Activated T-cell treated with anti-CD3 and anti-CD28 coated beads, Interleukin-2, amount 50 U/mL, for 72 hours (primary cell): ENCODE data around the gene SCGB1D4. TPM values are rescaled to one million over a fixed set of nuclear protein-coding genes. Genes with fewer than 3 reads are reported as not detected.
A peak's percentile ranks its signal among the peaks of the same experiment; 100 is the strongest.
"Not testable (repeated sequence)": the region's sequence is repeated elsewhere in the genome, so short reads cannot be mapped to it uniquely, and the experiment has no call there.

Source experiments
- ATAC-seq, 2 donors: fragments of 150-1000 bp; cut with Tn5 transposase; replicated peaks in 1 of 2; 2 replicates each; pipeline ENCODE4 v1.10.0; 2021; ENCODE audit warnings: moderate library complexity in 2 of 2, mild to moderate bottlenecking in 1 of 2
- DNase-seq, 2 donors: peaks; one replicate each; pipeline ENCODE4 v3.0.0; 2021 to 2022; ENCODE audit warnings: mixed read lengths in 1 of 2
- H3K27ac Mint-ChIP-seq: one replicate; pipeline ENCODE4 v1.8.0; 2022; ENCODE audit warnings: mild to moderate bottlenecking, moderate library complexity, mixed read lengths
- H3K27me3 Mint-ChIP-seq: one replicate; pipeline ENCODE4 v1.8.0; 2022; ENCODE audit warnings: low read depth, mixed read lengths
- H3K36me3 Mint-ChIP-seq, 2 donors: one replicate each; pipeline ENCODE4 v1.8.0; 2022; ENCODE audit warnings: mixed read lengths in 2 of 2, mild to moderate bottlenecking in 1 of 2; ENCODE audit not compliant: insufficient read depth in 2 of 2
- H3K4me1 Mint-ChIP-seq: one replicate; pipeline ENCODE4 v1.8.0; 2022; ENCODE audit warnings: low read depth, mixed read lengths
- H3K4me3 Mint-ChIP-seq, 2 donors: one replicate each; pipeline ENCODE4 v1.8.0; 2022; ENCODE audit warnings: mild to moderate bottlenecking in 2 of 2, mixed read lengths in 2 of 2, moderate library complexity in 2 of 2
- H3K9me3 Mint-ChIP-seq, 2 donors: one replicate each; pipeline ENCODE4 v1.8.0; 2022; ENCODE audit warnings: mixed read lengths in 2 of 2
- total RNA-seq, 2 donors: library from RNA; stranded (reverse); gene quantifications; one replicate each; pipeline ENCODE4 v1.2.3, GENCODE V29; 2022

The SCGB1D4 gene
- total RNA-seq, 2 donors from 2014 or later: not detected

DNA sequence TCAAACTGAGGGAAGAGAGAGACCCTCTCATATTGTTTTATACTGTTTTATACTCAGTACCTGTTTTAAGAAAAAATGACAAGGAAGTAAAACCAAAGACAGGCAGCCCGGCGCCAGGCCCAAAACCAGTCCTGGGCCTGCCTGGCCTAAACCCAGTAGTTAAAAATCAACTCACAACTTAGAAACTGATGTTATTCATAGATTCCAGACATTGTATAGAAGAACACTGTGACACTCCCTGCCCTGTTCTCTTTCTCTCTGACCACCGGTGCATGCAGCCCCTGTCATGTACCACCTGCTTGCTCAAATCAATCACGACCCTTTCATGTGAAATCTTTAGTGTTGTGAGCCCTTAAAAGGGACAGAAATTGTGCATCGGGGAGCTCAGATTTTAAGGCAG lies 26.9 kb upstream of the SCGB1D4 start:
- not testable (repeated sequence) for DNase-seq, H3K27ac Mint-ChIP-seq, ATAC-seq, H3K4me1 Mint-ChIP-seq, H3K4me3 Mint-ChIP-seq, H3K9me3 Mint-ChIP-seq, H3K36me3 Mint-ChIP-seq
- H3K27me3 Mint-ChIP-seq: peaks cover 17% of the 10 kb centered on the region

DNA sequence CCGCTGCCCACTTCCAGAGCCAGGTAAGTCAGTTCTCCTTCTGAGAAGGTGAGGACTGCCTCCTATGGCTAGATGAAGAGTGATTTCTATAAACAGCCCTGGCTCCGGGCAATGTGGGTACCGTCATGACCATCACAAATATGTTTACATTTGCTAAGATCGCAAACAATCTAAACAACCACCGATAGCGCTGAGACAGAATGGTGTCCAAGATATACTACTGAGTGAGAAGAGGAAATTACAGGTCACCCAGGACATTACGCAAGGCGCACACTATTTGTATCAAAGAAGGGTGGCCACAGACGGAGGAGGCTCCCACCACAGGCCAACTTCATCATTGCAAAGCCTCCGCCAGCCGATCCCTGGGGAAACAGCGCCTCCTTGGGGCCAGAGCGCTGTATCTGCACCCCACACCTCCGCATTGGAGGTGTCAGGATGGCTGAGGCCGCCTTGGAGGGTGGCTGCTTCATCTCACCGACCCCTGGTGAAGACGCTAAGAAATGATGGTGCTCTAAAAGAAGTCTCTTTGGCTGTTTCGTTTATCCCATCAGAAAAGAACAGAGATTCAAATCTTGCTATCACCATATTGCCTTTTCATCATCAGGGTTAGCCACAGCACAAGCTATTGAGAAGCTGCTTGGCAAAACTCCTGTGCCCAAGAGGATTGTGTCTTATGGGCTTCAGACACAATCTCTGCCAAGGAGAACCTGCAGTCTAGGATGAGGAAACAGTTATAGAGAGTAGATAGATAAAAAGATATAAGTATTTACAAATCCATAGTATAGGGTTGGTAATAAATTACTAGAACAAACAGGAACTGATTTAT lies 26.1 kb upstream of the SCGB1D4 start:
- DNase-seq: peak; percentile 39 to 78
- Mint-ChIP-seq H3K27me3 (peaks cover 9% of the 10 kb centered on the region), H3K27ac (no peak overlapping the region), H3K9me3 (no peaks in the 10 kb centered on the region), H3K4me3 (no peak overlapping the region), H3K36me3 (no peaks in the 10 kb centered on the region), H3K4me1 (peaks cover 7% of the 10 kb centered on the region)
- peak in 1 of 2 donors; percentile 95 for ATAC-seq

DNA sequence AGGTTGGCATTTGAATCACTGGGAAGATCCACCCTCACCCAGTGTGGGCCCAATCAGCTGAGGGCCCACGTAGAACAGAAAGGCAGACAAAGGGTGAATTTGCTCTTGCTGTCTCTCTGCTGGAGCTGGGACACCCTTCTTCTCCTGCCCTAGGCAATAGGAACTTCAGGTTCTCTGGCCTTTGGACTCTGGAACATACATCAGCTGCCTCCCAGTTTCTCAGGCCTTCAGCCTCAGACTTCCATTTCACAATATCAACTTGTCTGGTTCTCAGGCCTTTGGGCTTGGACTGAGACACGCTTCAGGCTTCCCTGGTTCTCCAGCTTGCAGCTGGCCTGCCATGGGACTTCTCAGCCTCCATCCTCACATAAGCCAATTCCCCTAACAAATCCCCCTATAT lies 23.6 kb upstream of the SCGB1D4 start:
- ATAC-seq (no peak), DNase-seq (no peak)
- Mint-ChIP-seq H3K9me3 (no peaks in the 10 kb centered on the region), H3K27ac (no peak overlapping the region), H3K4me3 (no peak overlapping the region), H3K4me1 (peaks cover 7% of the 10 kb centered on the region), H3K36me3 (no peaks in the 10 kb centered on the region), H3K27me3 (no peaks in the 10 kb centered on the region)

DNA sequence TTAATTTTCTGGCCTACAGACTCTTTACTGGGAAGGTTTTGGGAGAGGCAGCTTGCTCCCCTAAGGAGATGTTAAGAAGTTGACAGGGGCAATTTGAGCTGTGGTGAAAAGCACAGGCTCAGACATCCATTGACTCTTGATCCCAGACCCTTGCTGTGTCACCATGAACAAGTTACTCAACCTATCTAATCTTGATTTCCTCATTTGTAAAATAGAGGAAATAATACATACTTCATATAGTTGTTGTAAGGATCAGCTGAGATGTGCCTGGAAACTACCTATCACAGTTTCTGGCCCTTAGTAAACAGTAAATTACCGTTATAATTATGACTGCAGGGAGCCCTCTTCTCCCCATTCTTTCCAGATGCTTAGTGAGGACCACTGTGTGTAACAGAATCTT lies 16.6 kb upstream of the SCGB1D4 start:
- ATAC-seq (no peak), DNase-seq (no peak)
- H3K27me3 Mint-ChIP-seq: peaks cover 17% of the 10 kb centered on the region
- H3K27ac Mint-ChIP-seq: no peak overlapping the region
- no peak overlapping the region for H3K4me3 Mint-ChIP-seq
- H3K9me3 Mint-ChIP-seq: no peaks in the 10 kb centered on the region
- no peaks in the 10 kb centered on the region for H3K36me3 Mint-ChIP-seq
- H3K4me1 Mint-ChIP-seq: peaks cover 14% of the 10 kb centered on the region

DNA sequence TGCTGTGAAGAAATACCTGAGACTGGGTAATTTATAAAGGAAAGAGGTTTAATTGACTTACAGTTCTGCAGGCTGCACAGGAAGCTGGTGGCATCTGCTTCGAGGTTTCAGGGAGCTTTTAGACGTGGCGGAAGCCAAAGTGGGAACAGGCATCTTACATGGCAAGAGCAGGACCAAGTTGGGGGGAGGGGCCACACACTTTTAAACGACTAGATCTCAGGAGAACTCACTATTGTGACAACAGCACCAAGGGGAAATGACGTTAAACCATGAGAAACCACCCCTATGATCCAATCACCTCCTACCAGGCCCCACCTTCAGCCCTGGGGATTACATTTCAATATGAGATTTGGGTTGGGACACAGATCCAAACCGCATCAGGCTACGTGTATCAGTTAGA lies 11.1 kb upstream of the SCGB1D4 start:
- peaks cover 14% of the 10 kb centered on the region for H3K4me1 Mint-ChIP-seq
- DNase-seq (no peak), ATAC-seq (no peak)
- H3K36me3 Mint-ChIP-seq: no peaks in the 10 kb centered on the region
- no peak overlapping the region for H3K4me3 Mint-ChIP-seq
- H3K9me3 Mint-ChIP-seq: peaks cover 0 to 5% of the 10 kb centered on the region in 2 donors
- H3K27ac Mint-ChIP-seq: no peak overlapping the region
- peaks cover 44% of the 10 kb centered on the region for H3K27me3 Mint-ChIP-seq

DNA sequence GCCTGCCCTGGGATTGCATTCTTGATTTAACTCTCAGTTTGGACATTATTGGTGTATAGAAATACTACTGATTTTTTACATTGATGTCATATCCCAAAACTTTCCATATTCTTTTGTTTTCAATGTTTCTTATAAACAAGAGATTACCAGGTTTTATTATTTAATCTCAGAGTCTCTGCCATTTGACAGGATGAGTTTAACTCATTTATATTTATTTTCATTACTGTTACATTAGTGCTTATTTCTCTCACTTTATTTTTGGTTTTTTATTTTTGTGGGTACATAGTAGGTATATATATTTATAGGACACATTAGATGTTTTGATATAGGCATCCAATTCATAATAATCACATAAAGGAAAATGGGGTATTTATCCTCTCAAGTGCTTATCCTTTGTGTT lies 9.1 kb upstream of the SCGB1D4 start:
- H3K9me3 Mint-ChIP-seq: peaks cover 0 to 5% of the 10 kb centered on the region in 2 donors

DNA sequence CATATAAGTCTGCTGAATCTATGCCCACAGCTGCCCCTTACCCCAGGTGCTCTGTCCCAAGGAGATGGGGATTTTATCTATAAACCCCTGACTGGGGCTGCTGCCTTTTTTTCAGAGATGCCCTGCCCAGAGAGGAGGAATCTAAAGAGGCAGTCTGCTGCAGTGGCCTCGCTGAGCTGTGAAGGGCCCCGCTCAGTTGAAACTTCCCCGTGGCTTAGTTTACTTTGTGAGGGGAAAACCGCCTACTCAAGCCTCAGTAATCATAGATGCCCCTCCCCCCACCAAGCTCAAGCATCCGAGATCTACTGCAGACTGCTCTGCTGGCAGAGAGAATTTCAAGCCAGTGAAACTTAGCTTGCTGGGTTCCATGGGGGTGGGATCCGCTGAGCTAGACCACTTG lies 7.4 kb upstream of the SCGB1D4 start:
- no peaks in the 10 kb centered on the region for H3K36me3 Mint-ChIP-seq
- no peak for ATAC-seq
- H3K27me3 Mint-ChIP-seq: peaks cover 38% of the 10 kb centered on the region
- peaks cover 3% of the 10 kb centered on the region for H3K4me1 Mint-ChIP-seq
- no peak overlapping the region for H3K4me3 Mint-ChIP-seq
- H3K9me3 Mint-ChIP-seq: peaks cover 0 to 5% of the 10 kb centered on the region in 2 donors
- no peak overlapping the region for H3K27ac Mint-ChIP-seq
- DNase-seq: no peak

More for the DNA sequence above, 9.1 kb upstream of the SCGB1D4 start:
- no peak for DNase-seq
- H3K4me3 Mint-ChIP-seq: no peak overlapping the region
- peaks cover 14% of the 10 kb centered on the region for H3K4me1 Mint-ChIP-seq
- no peak for ATAC-seq
- H3K36me3 Mint-ChIP-seq: no peaks in the 10 kb centered on the region
- no peak overlapping the region for H3K27ac Mint-ChIP-seq
- peaks cover 44% of the 10 kb centered on the region for H3K27me3 Mint-ChIP-seq

DNA sequence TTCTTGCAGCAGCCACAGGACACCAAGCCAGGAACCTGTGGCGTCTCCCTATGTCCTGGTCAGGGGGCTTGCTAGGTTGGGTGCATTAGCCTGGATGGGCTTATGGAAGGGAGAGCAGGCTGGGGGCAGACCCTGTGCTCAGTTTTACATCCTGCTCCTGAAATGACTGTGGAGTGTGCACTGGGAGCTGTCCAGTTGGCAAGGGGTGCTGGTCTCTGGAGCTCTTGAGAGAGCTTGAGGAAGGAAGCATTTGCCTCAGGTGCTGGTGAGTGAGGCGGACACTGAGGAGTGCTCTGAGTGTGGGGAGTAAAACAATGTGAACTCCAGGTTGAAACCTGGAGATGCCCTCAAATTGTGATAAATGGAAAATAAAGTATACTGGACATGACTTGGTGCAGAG lies 3.4 kb downstream of the SCGB1D4 start:
- peaks cover 6% of the 10 kb centered on the region for H3K27me3 Mint-ChIP-seq
- H3K36me3 Mint-ChIP-seq: no peaks in the 10 kb centered on the region

DNA sequence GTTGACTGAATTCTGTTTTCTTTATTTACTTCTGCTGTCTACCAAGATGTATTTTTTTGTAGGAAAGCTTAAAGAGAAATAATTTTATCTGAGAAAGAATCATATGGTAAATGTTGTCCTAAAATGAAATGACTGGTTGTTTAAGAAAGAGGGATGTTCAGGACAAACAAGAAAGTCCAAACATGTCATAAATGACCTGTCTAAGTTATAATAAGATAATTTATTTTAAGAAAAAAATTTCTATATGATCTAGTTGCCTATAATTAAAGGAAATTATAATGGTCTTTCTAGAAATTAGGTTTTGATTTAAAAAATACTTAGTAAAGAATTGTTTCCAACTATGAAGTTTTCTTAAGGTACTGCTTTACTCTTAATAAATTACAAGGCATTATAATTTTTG lies 18.4 kb downstream of the SCGB1D4 start:
- DNase-seq (no peak), ATAC-seq (no peak)
- H3K27ac Mint-ChIP-seq: no peak overlapping the region
- no peaks in the 10 kb centered on the region for H3K4me1 Mint-ChIP-seq
- no peaks in the 10 kb centered on the region for H3K36me3 Mint-ChIP-seq
- H3K27me3 Mint-ChIP-seq: peaks cover 4% of the 10 kb centered on the region
- H3K9me3 Mint-ChIP-seq: no peaks in the 10 kb centered on the region
- H3K4me3 Mint-ChIP-seq: no peak overlapping the region

More for the DNA sequence above, 3.4 kb downstream of the SCGB1D4 start:
- DNase-seq: no peak
- H3K4me1 Mint-ChIP-seq: no peaks in the 10 kb centered on the region
- no peak overlapping the region for H3K27ac Mint-ChIP-seq
- H3K4me3 Mint-ChIP-seq: no peak overlapping the region
- no peaks in the 10 kb centered on the region for H3K9me3 Mint-ChIP-seq
- no peak for ATAC-seq

DNA sequence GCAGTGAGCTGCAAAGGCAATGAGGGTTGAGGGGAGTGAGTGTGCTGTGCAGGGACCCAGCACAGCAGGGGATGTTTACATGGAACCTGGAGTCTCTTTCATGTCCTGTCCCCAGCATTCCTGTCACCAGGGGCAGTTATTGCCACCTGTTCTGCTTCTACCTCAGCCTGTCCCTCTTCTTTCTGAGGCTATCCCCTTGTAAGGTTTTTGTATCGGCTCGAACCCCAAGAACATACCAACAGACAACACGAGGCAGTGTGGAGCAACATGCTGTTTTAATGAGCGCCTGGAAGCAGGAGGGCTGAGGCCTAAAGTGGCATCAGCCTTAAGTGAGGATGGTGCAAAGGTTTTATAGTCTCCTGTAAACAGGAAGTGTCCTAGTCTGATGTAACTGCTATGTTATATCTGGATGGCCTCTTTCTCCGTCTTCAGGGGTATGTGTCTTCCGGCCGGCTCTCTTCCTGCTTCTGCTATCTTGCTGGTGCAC lies 25.0 kb downstream of the SCGB1D4 start:
- no peak for ATAC-seq
- no peaks in the 10 kb centered on the region for H3K36me3 Mint-ChIP-seq
- no peak overlapping the region for H3K27ac Mint-ChIP-seq
- peaks cover under 1% of the 10 kb centered on the region for H3K27me3 Mint-ChIP-seq
- DNase-seq: no peak
- H3K4me1 Mint-ChIP-seq: peaks cover under 1% of the 10 kb centered on the region
- H3K9me3 Mint-ChIP-seq: no peaks in the 10 kb centered on the region
- no peak overlapping the region for H3K4me3 Mint-ChIP-seq

DNA sequence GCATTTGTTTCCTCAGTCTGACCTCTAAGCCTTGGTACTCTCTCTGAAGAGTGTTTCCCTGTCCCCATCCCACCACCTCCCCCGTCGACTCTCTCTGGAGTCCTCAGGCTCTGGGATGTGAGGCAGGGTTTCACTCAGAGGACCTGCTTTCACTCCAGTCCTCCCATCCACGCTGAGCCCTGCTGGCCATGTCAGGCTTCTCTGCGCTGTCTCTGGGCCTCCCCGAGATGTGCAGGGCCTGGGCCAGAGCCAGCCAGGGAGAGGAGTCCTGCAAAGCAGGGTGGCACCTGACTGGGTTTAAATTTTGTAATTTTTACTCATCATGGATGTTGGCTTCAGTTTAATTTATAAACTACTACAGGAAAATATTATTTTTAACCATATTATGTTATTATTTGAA lies 25.6 kb downstream of the SCGB1D4 start:
- ATAC-seq: no peak
- no peaks in the 10 kb centered on the region for H3K9me3 Mint-ChIP-seq
- no peak for DNase-seq
- peaks cover 5% of the 10 kb centered on the region for H3K4me1 Mint-ChIP-seq
- peaks cover 6% of the 10 kb centered on the region for H3K27me3 Mint-ChIP-seq
- no peak overlapping the region for H3K4me3 Mint-ChIP-seq
- H3K36me3 Mint-ChIP-seq: no peaks in the 10 kb centered on the region
- H3K27ac Mint-ChIP-seq: no peak overlapping the region

DNA sequence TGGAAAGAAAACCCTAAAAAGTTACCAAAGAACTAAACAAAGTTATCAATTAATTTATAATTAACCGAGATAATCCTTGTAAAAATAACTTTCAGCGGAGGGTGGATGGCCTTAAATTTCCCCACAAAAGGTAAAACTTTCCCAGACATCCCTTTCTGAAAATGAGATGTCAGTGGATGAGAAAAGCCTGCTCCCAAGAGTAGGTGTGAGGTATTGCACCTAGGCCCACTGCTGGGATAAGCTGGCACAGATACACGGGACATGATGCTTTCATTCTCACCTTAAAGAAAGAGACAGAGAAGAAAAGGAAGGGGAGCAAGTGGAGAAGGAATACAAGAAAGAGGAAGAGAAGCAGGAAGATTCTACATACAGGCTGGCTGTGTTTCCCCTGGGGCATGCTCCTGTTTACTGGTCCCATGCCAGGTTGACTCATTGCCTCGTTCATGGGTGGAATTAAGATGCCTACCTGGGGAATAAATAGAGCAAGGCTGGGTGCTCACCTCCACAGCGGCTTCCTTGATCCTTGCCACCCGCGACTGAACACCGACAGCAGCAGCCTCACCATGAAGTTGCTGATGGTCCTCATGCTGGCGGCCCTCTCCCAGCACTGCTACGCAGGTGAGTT lies 29.1 kb downstream of the SCGB1D4 start, which contains the start of gene SCGB2A2:
TSS of gene SCGB2A2 (plus strand) at position 505 of the 625 bp plus-strand sequence. CDS start at position 564, 59 bp downstream.
- Mint-ChIP-seq H3K4me1 (peaks cover 30% of the 10 kb centered on the region), H3K36me3 (no peaks in the 10 kb centered on the region), H3K27me3 (peaks cover 14% of the 10 kb centered on the region), H3K27ac (no peak within 1 kb of the TSS), H3K9me3 (no peaks in the 10 kb centered on the region), H3K4me3 (no peak within 1 kb of the TSS)
- ATAC-seq: no peak
- no peak for DNase-seq

DNA sequence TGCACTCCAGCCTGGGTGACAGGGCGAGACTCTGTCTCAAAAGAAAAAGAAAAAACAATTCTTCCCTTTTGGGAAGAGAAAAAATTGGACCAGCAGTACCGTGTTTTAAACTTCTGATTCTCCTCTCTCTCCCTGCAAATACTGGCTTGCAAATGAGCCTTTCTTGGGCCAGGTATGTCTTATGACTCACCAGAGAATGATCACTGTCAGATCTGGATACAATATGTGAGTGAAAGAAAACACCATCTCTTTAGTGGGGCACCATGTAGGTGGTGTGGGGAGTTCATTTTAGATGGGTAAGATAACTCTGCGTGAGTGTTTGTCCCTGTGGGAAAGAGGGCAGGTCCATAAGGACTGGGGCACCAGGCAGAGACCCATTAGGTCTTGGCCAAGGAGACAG lies 31.3 kb downstream of the SCGB1D4 start:
- Mint-ChIP-seq H3K27me3 (peaks cover 19% of the 10 kb centered on the region), H3K27ac (no peak overlapping the region), H3K9me3 (peaks cover 0 to 2% of the 10 kb centered on the region in 2 donors), H3K4me1 (peaks cover 38% of the 10 kb centered on the region), H3K4me3 (no peak overlapping the region), H3K36me3 (peaks cover 0 to 2% of the 10 kb centered on the region in 2 donors)
- DNase-seq (no peak), ATAC-seq (peak; percentile 56)
